ENCODE data around the gene DDTL. TPM values are rescaled to one million over a fixed set of nuclear protein-coding genes. Genes with fewer than 3 reads are reported as not detected.

The DDTL gene
- total and polyA plus RNA-seq, 4 donors: 6.3 to 18.7 (median 8.2) TPM

Other genes with a start within 250 kb of the DDTL start
- gene ZNF70, start 215.8 kb upstream of the DDTL start, total RNA-seq: 1 to 10 TPM; 1.2 to 1.9 TPM
- gene ZNF70, start 215.8 kb upstream of the DDTL start, polyA plus RNA-seq: under 1 TPM; 0.14 to 0.20 TPM
- gene VPREB3, start 212.5 kb upstream of the DDTL start, total RNA-seq: 1 to 10 TPM in 1 of 2 donors, not detected in 1; 3.2 TPM
- 1 to 10 TPM in 1 of 2 donors, under 1 TPM in 1; 0.69 to 1.8 TPM for gene VPREB3, start 212.5 kb upstream of the DDTL start, polyA plus RNA-seq
- under 1 TPM; 0.14 to 0.17 TPM for gene C22orf15, start 203.9 kb upstream of the DDTL start, total RNA-seq
- under 1 TPM; 0.03 to 0.10 TPM for gene C22orf15, start 203.9 kb upstream of the DDTL start, polyA plus RNA-seq
- gene CHCHD10, start 198.9 kb upstream of the DDTL start, total RNA-seq: 10 to 100 TPM; 13.4 to 24.0 TPM
- gene CHCHD10, start 198.9 kb upstream of the DDTL start, polyA plus RNA-seq: 100 to 1,000 TPM; 254 to 784 TPM
- gene MMP11, start 194.0 kb upstream of the DDTL start, total RNA-seq: 10 to 100 TPM in 1 of 2 donors, under 1 TPM in 1; 0.33 to 33.7 TPM
- under 1 TPM; 0.33 to 0.89 TPM for gene MMP11, start 194.0 kb upstream of the DDTL start, polyA plus RNA-seq
- 10 to 100 TPM; 15.1 to 19.4 TPM for gene SMARCB1, start 179.9 kb upstream of the DDTL start, total RNA-seq
- gene SMARCB1, start 179.9 kb upstream of the DDTL start, polyA plus RNA-seq: 10 to 100 TPM; 18.8 to 22.5 TPM
- 1 to 10 TPM; 1.0 to 4.5 TPM for gene DERL3, start 127.9 kb upstream of the DDTL start, total RNA-seq
- gene DERL3, start 127.9 kb upstream of the DDTL start, polyA plus RNA-seq: 1 to 10 TPM; 3.3 to 9.3 TPM
- 1 to 10 TPM; 5.0 to 9.0 TPM for gene SLC2A11, start 109.0 kb upstream of the DDTL start, total RNA-seq
- gene SLC2A11, start 109.0 kb upstream of the DDTL start, polyA plus RNA-seq: 1 to 10 TPM; 3.4 to 3.5 TPM
- gene MIF, start 72.5 kb upstream of the DDTL start, total RNA-seq: 100 to 1,000 TPM; 108 to 207 TPM
- 1,000 to 10,000 TPM in 1 of 2 donors, 100 to 1,000 TPM in 1; 399 to 1,047 TPM for gene MIF, start 72.5 kb upstream of the DDTL start, polyA plus RNA-seq
- gene GSTT2B, start 5.7 kb upstream of the DDTL start, total RNA-seq: 10 to 100 TPM in 1 of 2 donors, 1 to 10 TPM in 1; 8.0 to 12.7 TPM
- 10 to 100 TPM in 1 of 2 donors, 1 to 10 TPM in 1; 9.9 to 16.8 TPM for gene GSTT2B, start 5.7 kb upstream of the DDTL start, polyA plus RNA-seq
- gene DDT, start 7.6 kb downstream of the DDTL start, total RNA-seq: 100 to 1,000 TPM; 352 to 460 TPM
- gene DDT, start 7.6 kb downstream of the DDTL start, polyA plus RNA-seq: 1,000 to 10,000 TPM; 1,143 to 1,291 TPM
- gene GSTT2, start 13.2 kb downstream of the DDTL start, total RNA-seq: under 1 TPM; 0.19 to 0.92 TPM
- gene GSTT2, start 13.2 kb downstream of the DDTL start, polyA plus RNA-seq: 1 to 10 TPM in 1 of 2 donors, under 1 TPM in 1; 0.37 to 1.2 TPM
- gene GSTT4, start 38.6 kb downstream of the DDTL start, total RNA-seq: not detected
- gene GSTT4, start 38.6 kb downstream of the DDTL start, polyA plus RNA-seq: not detected
- gene CABIN1, start 44.4 kb downstream of the DDTL start, total RNA-seq: 10 to 100 TPM; 15.4 to 27.8 TPM
- gene CABIN1, start 44.4 kb downstream of the DDTL start, polyA plus RNA-seq: 1 to 10 TPM; 6.8 to 9.3 TPM
- gene SUSD2, start 214.6 kb downstream of the DDTL start, total RNA-seq: under 1 TPM; 0.14 to 0.75 TPM
- 1 to 10 TPM in 1 of 2 donors, under 1 TPM in 1; 0.28 to 2.5 TPM for gene SUSD2, start 214.6 kb downstream of the DDTL start, polyA plus RNA-seq

Measured in liver (tissue), 4 donors.